H1 (cell line): ENCODE data around the gene TKFC. TPM values are rescaled to one million over a fixed set of nuclear protein-coding genes. Genes with fewer than 3 reads are reported as not detected.

Experiments used
- CTCF ChIA-PET: fragments of 300-600 bp; sonication (Branson Sonifier 250); formaldehyde crosslinking; loops from one replicate; lab custom pipeline; 2021; ENCODE audit not compliant: partially characterized antibody; lab: Charles Lee
- POLR2A ChIA-PET: fragments of 300-600 bp; sonication (Branson Sonifier 250); formaldehyde crosslinking; loops from one replicate; lab custom pipeline; 2021; ENCODE audit warnings: inconsistent platforms; ENCODE audit not compliant: partially characterized antibody; lab: Charles Lee
- DNase-seq, 2 experiments: peaks; one replicate each; pipeline versions ENCODE4 v3.0.0 to v3.0.0-alpha.2; 2010 to 2022; ENCODE audit warnings: low spot score in 2 of 2, low read depth in 1 of 2, mixed read lengths in 1 of 2
- FAIRE-seq: peaks from 2 replicates; lab custom pipeline; 2011; peaks lifted over from hg19 to GRCh38; lab: Jason Lieb, UNC
- H2AFZ ChIP-seq: 2 replicates; pipeline ENCODE4 v1.8.1; 2012; ENCODE audit warnings: low read length, inconsistent platforms
- H2AK5ac ChIP-seq: 2 replicates; pipeline ENCODE4 v1.6.1; 2013; ENCODE audit warnings: low read depth, low read length
- H2BK120ac ChIP-seq: replicated peaks from 2 replicates; pipeline ENCODE3; 2013; ENCODE audit warnings: low read depth, low read length, inconsistent platforms
- H2BK12ac ChIP-seq: 2 replicates; pipeline ENCODE4 v1.6.1; 2013; ENCODE audit warnings: low read depth, low read length
- H2BK15ac ChIP-seq: 2 replicates; pipeline ENCODE4 v1.6.1; 2013; ENCODE audit warnings: low read length
- H2BK20ac ChIP-seq: 2 replicates; pipeline ENCODE4 v1.6.1; 2013; ENCODE audit warnings: low read length
- H2BK5ac ChIP-seq: 2 replicates; pipeline ENCODE4 v1.6.1; 2013; ENCODE audit warnings: low read depth, low read length
- H3K14ac ChIP-seq: 2 replicates; pipeline ENCODE4 v1.6.1; 2013; ENCODE audit warnings: inconsistent platforms; ENCODE audit not compliant: insufficient read length
- H3K18ac ChIP-seq: 2 replicates; pipeline ENCODE4 v1.6.1; 2013; ENCODE audit warnings: low read length; ENCODE audit errors: extremely low read depth
- H3K23ac ChIP-seq: 2 replicates; pipeline ENCODE4 v1.6.1; 2013; ENCODE audit warnings: inconsistent platforms; ENCODE audit not compliant: insufficient read length
- H3K23me2 ChIP-seq: 2 replicates; pipeline ENCODE4 v1.6.1; 2013; ENCODE audit warnings: low read depth, low read length
- H3K27ac ChIP-seq: 2 replicates; pipeline ENCODE4 v1.6.1; 2011; ENCODE audit warnings: low read depth, low read length, inconsistent platforms
- H3K27me3 ChIP-seq, 4 experiments: replicated peaks in 1 of 4; 1 replicate in 1 of 4; 2 replicates in 3 of 4; pipeline versions ENCODE4 v1.6.1 to v1.8.1; 2011 to 2013; ENCODE audit warnings: low read length in 3 of 4, mild to moderate bottlenecking in 3 of 4, inconsistent platforms in 2 of 4, mixed read lengths in 2 of 4, moderate library complexity in 1 of 4; ENCODE audit not compliant: control insufficient read depth in 3 of 4, insufficient read depth in 3 of 4; ENCODE audit errors: extremely low read depth in 1 of 4
- H3K36me3 ChIP-seq, 4 experiments: 2 replicates each; pipeline versions ENCODE4 v1.6.1 to v1.8.1; 2011 to 2013; ENCODE audit warnings: mild to moderate bottlenecking in 4 of 4, low read length in 3 of 4, moderate library complexity in 2 of 4, control low read depth in 1 of 4, inconsistent platforms in 1 of 4; ENCODE audit not compliant: insufficient read depth in 4 of 4, control insufficient read depth in 2 of 4
- H3K4ac ChIP-seq: replicated peaks from 2 replicates; pipeline ENCODE3; 2013; ENCODE audit warnings: low read length, low read depth, mixed read lengths, inconsistent platforms; ENCODE audit not compliant: insufficient read length
- H3K4me1 ChIP-seq, 4 experiments: replicated peaks in 1 of 4; 1 replicate in 1 of 4; 2 replicates in 3 of 4; pipeline versions ENCODE4 v1.6.1 to v1.8.1; 2011 to 2013; ENCODE audit warnings: low read length in 3 of 4, inconsistent platforms in 2 of 4, mixed read lengths in 1 of 4; ENCODE audit not compliant: insufficient read depth in 4 of 4, control insufficient read depth in 3 of 4
- H3K4me2 ChIP-seq, 2 experiments: 2 replicates each; pipeline versions ENCODE4 v1.6.1 to v1.8.1; 2011 to 2013; ENCODE audit warnings: low read depth in 2 of 2, low read length in 2 of 2, control low read depth in 1 of 2, inconsistent platforms in 1 of 2, mild to moderate bottlenecking in 1 of 2; ENCODE audit not compliant: insufficient read depth in 1 of 2
- H3K4me3 ChIP-seq, 4 experiments: fragments of 200-600, 300-600 bp in 1 of 4; sonication (generic), shearing (Covaris generic), sonication (Bioruptor Twin) in 1 of 4; 2 replicates each; pipeline versions ENCODE4 v1.5.1 to v1.8.1; 2011 to 2016; ENCODE audit warnings: low read length in 4 of 4, low read depth in 3 of 4, control low read depth in 2 of 4, inconsistent platforms in 2 of 4, mild to moderate bottlenecking in 2 of 4, mixed read lengths in 1 of 4, moderate library complexity in 1 of 4; ENCODE audit not compliant: insufficient read depth in 2 of 4; ENCODE audit errors: extremely low read depth in 1 of 4
- H3K56ac ChIP-seq: replicated peaks from 2 replicates; pipeline ENCODE3; 2013; ENCODE audit warnings: low read depth, mild to moderate bottlenecking, mixed read lengths, low read length, inconsistent platforms; ENCODE audit not compliant: insufficient read length
- H3K79me1 ChIP-seq: 2 replicates; pipeline ENCODE4 v1.6.1; 2013; ENCODE audit warnings: low read depth, low read length, control low read depth
- H3K79me2 ChIP-seq, 2 experiments: 2 replicates each; pipeline versions ENCODE4 v1.6.1 to v1.8.1; 2012 to 2013; ENCODE audit warnings: low read length in 2 of 2, mild to moderate bottlenecking in 2 of 2, inconsistent platforms in 1 of 2; ENCODE audit not compliant: insufficient read depth in 2 of 2, control insufficient read depth in 1 of 2
- H3K9ac ChIP-seq, 4 experiments: replicated peaks in 1 of 4; 1 replicate in 1 of 4; 2 replicates in 3 of 4; pipeline versions ENCODE4 v1.6.1 to v1.8.1; 2011 to 2013; ENCODE audit warnings: low read depth in 3 of 4, low read length in 3 of 4, control low read depth in 2 of 4, mild to moderate bottlenecking in 2 of 4, moderate library complexity in 2 of 4, inconsistent platforms in 1 of 4; ENCODE audit errors: extremely low read depth in 1 of 4
- H3K9me3 ChIP-seq, 2 experiments: 2 replicates each; pipeline versions ENCODE4 v1.6.1 to v1.8.1; 2012 to 2013; ENCODE audit warnings: mild to moderate bottlenecking in 2 of 2, moderate library complexity in 2 of 2, control low read depth in 1 of 2, inconsistent platforms in 1 of 2, low read depth in 1 of 2, low read length in 1 of 2, mixed read lengths in 1 of 2; ENCODE audit not compliant: insufficient read depth in 2 of 2
- H4K20me1 ChIP-seq, 2 experiments: replicated peaks in 1 of 2; 2 replicates each; pipeline versions ENCODE3 to v1.8.1; 2011 to 2013; ENCODE audit warnings: inconsistent platforms in 2 of 2, low read length in 2 of 2, mild to moderate bottlenecking in 1 of 2; ENCODE audit not compliant: insufficient read depth in 2 of 2, control insufficient read depth in 1 of 2
- H4K5ac ChIP-seq: 2 replicates; pipeline ENCODE4 v1.6.1; 2013; ENCODE audit warnings: low read length, low read depth, mixed read lengths, inconsistent platforms; ENCODE audit not compliant: insufficient read length
- H4K8ac ChIP-seq: 2 replicates; pipeline ENCODE4 v1.8.0; 2013; ENCODE audit warnings: mild to moderate bottlenecking, moderate library complexity, low read length, inconsistent platforms; ENCODE audit not compliant: insufficient read depth; ENCODE audit errors: extremely low read depth
- H4K91ac ChIP-seq: replicated peaks from 2 replicates; pipeline ENCODE3; 2013; ENCODE audit warnings: low read length, mixed read lengths, inconsistent platforms; ENCODE audit not compliant: insufficient read length
- GTF2F1 ChIP-seq: IDR thresholded peaks from 2 replicates; pipeline ENCODE4 v1.6.1; 2012; ENCODE audit warnings: low read depth, low read length, improper control_type of control experiment, borderline replicate concordance
- KDM4A ChIP-seq: IDR thresholded peaks from one replicate; pipeline ENCODE4 v1.7.1; 2012; ENCODE audit warnings: low read depth, mild to moderate bottlenecking, moderate library complexity, low read length, inconsistent platforms; ENCODE audit not compliant: severe bottlenecking
- KDM5A ChIP-seq: fragments of 200-600 bp; IDR thresholded peaks from 2 replicates; pipeline ENCODE4 v1.7.1; 2012; ENCODE audit warnings: mild to moderate bottlenecking, low read length, inconsistent platforms, mixed read lengths
- RBBP5 ChIP-seq: IDR thresholded peaks from 2 replicates; pipeline ENCODE4 v1.7.1; 2012; ENCODE audit warnings: low read depth, mild to moderate bottlenecking, inconsistent platforms, low read length, moderate library complexity, borderline replicate concordance
- RNF2 ChIP-seq: fragments of 200-900, 300-1000 bp; sonication (generic); IDR thresholded peaks from 2 replicates; pipeline ENCODE4 v1.7.1; 2016; ENCODE audit warnings: borderline replicate concordance, low read depth, mild to moderate bottlenecking, antibody characterized with exemption, low read length; ENCODE audit not compliant: poor library complexity, severe bottlenecking; ENCODE audit errors: missing control alignments
- TAF1 ChIP-seq: IDR thresholded peaks from 2 replicates; pipeline ENCODE4 v1.6.1; 2011; ENCODE audit warnings: mild to moderate bottlenecking, low read depth, low read length
- WGBS, 2 experiments: shearing (Covaris generic) in 1 of 2; methylation state at CpG; one replicate each; pipeline versions ENCODE4 v1.1.6 to v1.1.7; 2013 to 2015; ENCODE audit warnings: low lambda C conversion rate in 2 of 2, mixed read lengths in 2 of 2, inconsistent platforms in 1 of 2, low coverage in 1 of 2, missing lambda C conversion rate in 1 of 2; ENCODE audit not compliant: insufficient replicate concordance in 2 of 2, insufficient coverage in 1 of 2, insufficient read length in 1 of 2; ENCODE audit errors: extremely low coverage in 1 of 2, missing lambda C conversion rate in 1 of 2; 5-methylcytosine and 5-hydroxymethylcytosine counted together
- polyA plus RNA-seq, 7 experiments: library from polyadenylated mRNA; depleted of rRNA in 3 of 7; stranded (reverse) in 5 of 7; unstranded in 2 of 7; fragments of >200 nt in 5 of 7; fragments of 200-250 nt in 2 of 7; gene quantifications; 1 replicate in 5 of 7; 2 replicates in 1 of 7; 4 replicates in 1 of 7; pipeline versions ENCODE4 v1.2.1 to v1.2.3, GENCODE V29; 2011 to 2013; ENCODE audit warnings: missing spikeins in 2 of 7, mixed read lengths in 2 of 7
- total RNA-seq: library from RNA; stranded (reverse); fragmentation: NEBNext Ultra II Directional; extraction: Animal tissue kit (Norgen Biotek cat#: 25700); gene quantifications from 2 replicates; pipeline ENCODE4 v1.2.1, GENCODE V29; 2021

Gene TKFC
- total and polyA plus RNA-seq, 2 of the 8 experiments (the other 6 are each of a cell fraction or from before 2014, with no cell fraction given): 53.5 to 55.0 TPM

GRCh38 chr11:61347916-61348461, 15.0 kb downstream of the TKFC start:
- no peak for FAIRE-seq

More at GRCh38 chr11:61347916-61348461, 15.0 kb downstream of the TKFC start:
- H3K4me1 ChIP-seq: no peaks in the 10 kb centered on the region
- no peaks in the 10 kb centered on the region for H3K27me3 ChIP-seq
- no peak overlapping the region for H3K14ac ChIP-seq
- no peak overlapping the region for H2AFZ ChIP-seq
- TF ChIP-seq GTF2F1 (no peak), KDM5A (no peak), RBBP5 (no peak), TAF1 (no peak), KDM4A (no peak), RNF2 (no peak)
- no peaks in the 10 kb centered on the region for H3K9me3 ChIP-seq
- no peak overlapping the region for H3K9ac ChIP-seq
- H2AK5ac ChIP-seq: no peak overlapping the region
- H3K4ac ChIP-seq: no peak overlapping the region
- CTCF ChIA-PET: interaction anchor here (0.7 to 7.1 kb wide), 8 partner anchors 10 to 437 kb away, joined by 3 to 80 read pairs (median 6); partner anchors contain the start of genes TMEM138 and TMEM216
- no peaks in the 10 kb centered on the region; the same call in 1 of the 2 replicates for H3K79me1 ChIP-seq
- no peak overlapping the region for H4K8ac ChIP-seq
- H2BK120ac ChIP-seq: no peak overlapping the region
- 91% methylated on average over 11 of the region's 11 CpGs; no CpG with 5 or more reads in 1 of the 2 experiments for WGBS, 2 experiments
- no peak overlapping the region for H4K5ac ChIP-seq
- peaks cover 0 to 14% (median 9%) of the 10 kb centered on the region in 4 experiments; a peak in 5 of 8 replicates for H3K36me3 ChIP-seq
- DNase-seq: no peak
- H4K20me1 ChIP-seq: peaks cover 0 to 8% of the 10 kb centered on the region in 2 experiments
- no peak overlapping the region for H2BK12ac ChIP-seq
- H3K4me2 ChIP-seq: no peak overlapping the region
- H3K56ac ChIP-seq: no peak overlapping the region
- H2BK5ac ChIP-seq: no peak overlapping the region
- H2BK15ac ChIP-seq: no peak overlapping the region
- H3K79me2 ChIP-seq: no peaks in the 10 kb centered on the region
- H3K23me2 ChIP-seq: no peaks in the 10 kb centered on the region
- no peak overlapping the region for H3K18ac ChIP-seq
- POLR2A ChIA-PET: interaction anchor here (0.8 to 39.7 kb wide), 6 partner anchors 11 to 66 kb away, joined by 3 to 1106 read pairs (median 7); partner anchors contain the start of genes CYB561A3, DDB1, TKFC and TMEM138
- H3K27ac ChIP-seq: no peak overlapping the region
- H3K4me3 ChIP-seq: no peak overlapping the region
- H3K23ac ChIP-seq: no peak overlapping the region
- H4K91ac ChIP-seq: no peak overlapping the region
- no peak overlapping the region for H2BK20ac ChIP-seq
